Trophoblast cell (in vitro differentiated cells and primary cell): Measurements from ENCODE around the gene SSBP3.
A peak's percentile ranks its signal among the peaks of the same experiment; 100 is the strongest.

Experiments
- DNase-seq, 2 donors: peaks; one replicate each; pipeline ENCODE4 v3.0.0-alpha.2; 2016
- H2AFZ ChIP-seq: 2 replicates; pipeline ENCODE4 v1.6.1; 2013; ENCODE audit warnings: low read length, moderate library complexity, mild to moderate bottlenecking; ENCODE audit not compliant: insufficient read depth, poor library complexity
- H2AK5ac ChIP-seq: 2 replicates; pipeline ENCODE4 v1.6.1; 2013; ENCODE audit warnings: mild to moderate bottlenecking, low read length
- H2BK120ac ChIP-seq: 2 replicates; pipeline ENCODE4 v1.6.1; 2013; ENCODE audit warnings: low read length, mild to moderate bottlenecking, moderate library complexity; ENCODE audit not compliant: insufficient read depth, poor library complexity
- H2BK12ac ChIP-seq: 2 replicates; pipeline ENCODE4 v1.6.1; 2013; ENCODE audit warnings: mild to moderate bottlenecking, low read length, moderate library complexity
- H2BK5ac ChIP-seq: 2 replicates; pipeline ENCODE4 v1.6.1; 2013; ENCODE audit warnings: low read length, low read depth, moderate library complexity, mild to moderate bottlenecking; ENCODE audit not compliant: poor library complexity
- H3K14ac ChIP-seq: 2 replicates; pipeline ENCODE4 v1.6.1; 2013; ENCODE audit warnings: mild to moderate bottlenecking, low read length
- H3K18ac ChIP-seq: 2 replicates; pipeline ENCODE4 v1.6.1; 2013; ENCODE audit warnings: mild to moderate bottlenecking, low read length
- H3K23ac ChIP-seq: 2 replicates; pipeline ENCODE4 v1.6.1; 2013; ENCODE audit warnings: low read length
- H3K27ac ChIP-seq: 2 replicates; pipeline ENCODE4 v1.5.1; 2013; ENCODE audit warnings: low read depth, mild to moderate bottlenecking, inconsistent platforms, low read length, moderate library complexity
- H3K27me3 ChIP-seq: 2 replicates; pipeline ENCODE4 v1.6.1; 2013; ENCODE audit warnings: inconsistent platforms, mild to moderate bottlenecking, low read length, moderate library complexity; ENCODE audit not compliant: insufficient read depth
- H3K36me3 ChIP-seq, 2 experiments: 1 replicate in 1 of 2; 2 replicates in 1 of 2; pipeline ENCODE4 v1.6.1; 2013; ENCODE audit warnings: low read length in 2 of 2, mild to moderate bottlenecking in 2 of 2, moderate library complexity in 1 of 2; ENCODE audit not compliant: insufficient read depth in 2 of 2, control insufficient read depth in 1 of 2
- H3K4ac ChIP-seq: 2 replicates; pipeline ENCODE4 v1.6.1; 2013; ENCODE audit warnings: low read depth, mild to moderate bottlenecking, low read length, moderate library complexity
- H3K4me1 ChIP-seq, 2 experiments: 1 replicate in 1 of 2; 2 replicates in 1 of 2; pipeline ENCODE4 v1.6.1; 2013; ENCODE audit warnings: low read length in 2 of 2, mild to moderate bottlenecking in 2 of 2, moderate library complexity in 1 of 2; ENCODE audit not compliant: insufficient read depth in 2 of 2, control insufficient read depth in 1 of 2
- H3K4me2 ChIP-seq: 2 replicates; pipeline ENCODE4 v1.6.1; 2013; ENCODE audit warnings: inconsistent platforms, mild to moderate bottlenecking, low read length, moderate library complexity
- H3K4me3 ChIP-seq: 2 replicates; pipeline ENCODE4 v1.5.1; 2013; ENCODE audit warnings: mild to moderate bottlenecking, low read depth, low read length, inconsistent platforms
- H3K79me1 ChIP-seq: one replicate; pipeline ENCODE4 v1.6.1; 2013; ENCODE audit warnings: low read length
- H3K79me2 ChIP-seq: 2 replicates; pipeline ENCODE4 v1.6.1; 2013; ENCODE audit warnings: low read length, mild to moderate bottlenecking; ENCODE audit not compliant: control insufficient read depth, insufficient read depth, poor library complexity
- H3K9ac ChIP-seq: 2 replicates; pipeline ENCODE4 v1.6.1; 2013; ENCODE audit warnings: mild to moderate bottlenecking, low read length
- H3K9me3 ChIP-seq: 2 replicates; pipeline ENCODE4 v1.6.1; 2013; ENCODE audit warnings: low read depth, mild to moderate bottlenecking, control low read depth, inconsistent platforms, low read length; ENCODE audit not compliant: insufficient read depth
- H4K12ac ChIP-seq: 2 replicates; pipeline ENCODE4 v1.6.1; 2013; ENCODE audit warnings: low read depth, mild to moderate bottlenecking, low read length, moderate library complexity
- H4K8ac ChIP-seq: 2 replicates; pipeline ENCODE4 v1.6.1; 2013; ENCODE audit warnings: low read depth, mild to moderate bottlenecking, low read length, moderate library complexity
- H4K91ac ChIP-seq: one replicate; pipeline ENCODE4 v1.6.1; 2013; ENCODE audit warnings: low read depth, mild to moderate bottlenecking, low read length, moderate library complexity
- WGBS: extraction: QIAGEN DNeasy Blood & Tissue Kit; methylation state at CpG from one replicate; pipeline ENCODE4 v1.1.7; 2013; ENCODE audit warnings: missing lambda C conversion rate; ENCODE audit not compliant: insufficient read length, insufficient coverage; ENCODE audit errors: extremely low coverage; 5-methylcytosine and 5-hydroxymethylcytosine counted together

Gene SSBP3

GRCh38 chr1:54379555-54380289 lies 26.5 kb downstream of the SSBP3 start:
- peak in 1 of 2 donors; percentile 26 for DNase-seq
- no peak overlapping the region for H3K4me2 ChIP-seq
- no peak overlapping the region for H3K27ac ChIP-seq
- no peak overlapping the region for H2BK12ac ChIP-seq
- no peaks in the 10 kb centered on the region for H3K27me3 ChIP-seq
- peaks cover 19 to 24% of the 10 kb centered on the region in 2 experiments for H3K36me3 ChIP-seq
- peak overlapping the region; percentile 18 for H3K14ac ChIP-seq
- H4K12ac ChIP-seq = no peak overlapping the region
- no peak overlapping the region for H2AFZ ChIP-seq
- peak overlapping the region; percentile 16 for H4K91ac ChIP-seq
- no peak overlapping the region for H3K23ac ChIP-seq
- no peaks in the 10 kb centered on the region for H3K9me3 ChIP-seq
- peaks cover 40 to 50% of the 10 kb centered on the region in 2 experiments for H3K4me1 ChIP-seq
- peaks cover 17% of the 10 kb centered on the region for H3K79me2 ChIP-seq
- H3K79me1 ChIP-seq = peaks cover 13% of the 10 kb centered on the region
- H2BK120ac ChIP-seq = no peak overlapping the region
- no peak overlapping the region for H3K18ac ChIP-seq
- no peak overlapping the region for H3K4me3 ChIP-seq
- no peak overlapping the region for H2BK5ac ChIP-seq
- H3K9ac ChIP-seq = no peak overlapping the region
- WGBS = no CpG with 5 or more reads among the region's 23 CpGs
- H4K8ac ChIP-seq = no peak overlapping the region
- no peak overlapping the region for H2AK5ac ChIP-seq
- H3K4ac ChIP-seq = peak overlapping the region; percentile 13

GRCh38 chr1:54378874-54379554 lies 27.2 kb downstream of the SSBP3 start:
- no peak overlapping the region for H3K14ac ChIP-seq
- peak overlapping the region; percentile 13 for H2BK12ac ChIP-seq
- peak overlapping the region; percentile 63 for H2BK5ac ChIP-seq
- peak in 1 of 2 donors; percentile 53 for DNase-seq
- H2AFZ ChIP-seq = no peak overlapping the region
- H3K4me2 ChIP-seq = peak overlapping the region; percentile 6
- peaks cover 14 to 21% of the 10 kb centered on the region in 2 experiments for H3K36me3 ChIP-seq
- H3K27me3 ChIP-seq = no peaks in the 10 kb centered on the region
- peak overlapping the region; percentile 75 for H3K4ac ChIP-seq
- peaks cover 42 to 50% of the 10 kb centered on the region in 2 experiments for H3K4me1 ChIP-seq
- no peak overlapping the region for H2AK5ac ChIP-seq
- H2BK120ac ChIP-seq = no peak overlapping the region
- peaks cover 11% of the 10 kb centered on the region for H3K79me1 ChIP-seq
- no peaks in the 10 kb centered on the region for H3K9me3 ChIP-seq
- no CpG with 5 or more reads among the region's 16 CpGs for WGBS
- H4K8ac ChIP-seq = no peak overlapping the region
- H3K9ac ChIP-seq = no peak overlapping the region
- peak overlapping the region; percentile 15 for H4K12ac ChIP-seq
- no peak overlapping the region for H3K4me3 ChIP-seq
- peak overlapping the region; percentile 78 for H3K27ac ChIP-seq
- peak overlapping the region; percentile 34 for H3K18ac ChIP-seq
- H3K23ac ChIP-seq = no peak overlapping the region
- peaks cover 18% of the 10 kb centered on the region for H3K79me2 ChIP-seq
- peak overlapping the region; percentile 45 for H4K91ac ChIP-seq

- Histone ChIP-seq H3K4me3 (no peak overlapping the region), H3K4ac (peak overlapping the region; percentile 85), H4K91ac (peak overlapping the region; percentile 83), H3K4me1 (peaks cover 47 to 55% of the 10 kb centered on the region in 2 experiments), H2BK120ac (peak overlapping the region; percentile 81), H2BK12ac (peak overlapping the region; percentile 68), H3K4me2 (peak overlapping the region; percentile 6), H4K12ac (peak overlapping the region; percentile 31), H3K79me2 (peaks cover 21% of the 10 kb centered on the region), H2BK5ac (peak overlapping the region; percentile 79), H2AK5ac (peak overlapping the region; percentile 75), H3K9me3 (no peaks in the 10 kb centered on the region), H3K18ac (peak overlapping the region; percentile 85), H3K27me3 (no peaks in the 10 kb centered on the region), H3K9ac (peak overlapping the region; percentile 30), H4K8ac (peak overlapping the region; percentile 67), H3K36me3 (peaks cover 14 to 21% of the 10 kb centered on the region in 2 experiments), H3K23ac (no peak overlapping the region), H3K14ac (peak overlapping the region; percentile 92), H3K79me1 (peaks cover 11% of the 10 kb centered on the region), H2AFZ (peak overlapping the region; percentile 39), H3K27ac (peak overlapping the region; percentile 78)
- WGBS = no CpG with 5 or more reads among the region's 17 CpGs
- DNase-seq = no peak
Observed at GRCh38 chr1:54378157-54378873, 27.9 kb downstream of the SSBP3 start.

GRCh38 chr1:54377040-54377691 lies 29.0 kb downstream of the SSBP3 start:
- Histone ChIP-seq H2BK120ac (no peak overlapping the region), H3K4me1 (peaks cover 56 to 65% of the 10 kb centered on the region in 2 experiments), H2BK12ac (no peak overlapping the region), H3K36me3 (peaks cover 18 to 22% of the 10 kb centered on the region in 2 experiments), H3K79me2 (peaks cover 23% of the 10 kb centered on the region), H2AK5ac (no peak overlapping the region), H3K4ac (peak overlapping the region; percentile 7), H2AFZ (no peak overlapping the region), H3K18ac (no peak overlapping the region), H3K9me3 (no peaks in the 10 kb centered on the region), H4K8ac (no peak overlapping the region), H3K23ac (no peak overlapping the region), H3K14ac (no peak overlapping the region), H2BK5ac (no peak overlapping the region), H3K27ac (no peak overlapping the region), H3K27me3 (no peaks in the 10 kb centered on the region), H3K4me3 (no peak overlapping the region), H4K12ac (no peak overlapping the region), H3K4me2 (no peak overlapping the region), H3K9ac (no peak overlapping the region), H3K79me1 (peaks cover 11% of the 10 kb centered on the region), H4K91ac (no peak overlapping the region)
- no CpG with 5 or more reads among the region's 8 CpGs for WGBS
- no peak for DNase-seq
